Measurements from ENCODE around the gene L3MBTL4.

Gene L3MBTL4

GRCh38 chr18:6018671-6019070 is 396.0 kb downstream of the L3MBTL4 start:
- DNase-seq = no peak

GRCh38 chr18:6017171-6017570 is 397.5 kb downstream of the L3MBTL4 start:
- no peak for DNase-seq

GRCh38 chr18:6015364-6015763 is 399.3 kb downstream of the L3MBTL4 start:
- DNase-seq = no peak

- no peak for DNase-seq
Measured at GRCh38 chr18:6013171-6013810, 401.4 kb downstream of the L3MBTL4 start.

- no peak for DNase-seq
Measured at GRCh38 chr18:6010921-6011320, 403.8 kb downstream of the L3MBTL4 start.

- no peak for DNase-seq
Measured at GRCh38 chr18:6010284-6010683, 404.4 kb downstream of the L3MBTL4 start.

GRCh38 chr18:6009756-6010155 is 405.0 kb downstream of the L3MBTL4 start:
- no peak for DNase-seq

- no peak for DNase-seq
Measured at GRCh38 chr18:6004683-6005082, 410.0 kb downstream of the L3MBTL4 start.

- no peak for DNase-seq
Measured at GRCh38 chr18:6004119-6004518, 410.6 kb downstream of the L3MBTL4 start.

GRCh38 chr18:6001867-6002266 is 412.8 kb downstream of the L3MBTL4 start:
- no peak for DNase-seq

- DNase-seq = no peak
Measured at GRCh38 chr18:5998907-5999306, 415.8 kb downstream of the L3MBTL4 start.

GRCh38 chr18:5998166-5998881 is 416.4 kb downstream of the L3MBTL4 start:
- no peak for DNase-seq

- no peak for DNase-seq
Measured at GRCh38 chr18:5997361-5997760, 417.4 kb downstream of the L3MBTL4 start.

- DNase-seq = no peak
Measured at GRCh38 chr18:5995626-5996025, 419.1 kb downstream of the L3MBTL4 start.

GRCh38 chr18:5993938-5994337 is 420.8 kb downstream of the L3MBTL4 start:
- no peak for DNase-seq

- DNase-seq = no peak
Measured at GRCh38 chr18:5992381-5992780, 422.3 kb downstream of the L3MBTL4 start.

GRCh38 chr18:5987249-5987648 is 427.5 kb downstream of the L3MBTL4 start:
- no peak for DNase-seq

- no peak for DNase-seq
Measured at GRCh38 chr18:5986257-5986931, 428.3 kb downstream of the L3MBTL4 start.

GRCh38 chr18:5984245-5984644 is 430.5 kb downstream of the L3MBTL4 start:
- no peak for DNase-seq

- DNase-seq = no peak
Measured at GRCh38 chr18:5983488-5983887, 431.2 kb downstream of the L3MBTL4 start.

- DNase-seq = no peak
Measured at GRCh38 chr18:5982332-5982731, 432.4 kb downstream of the L3MBTL4 start.

GRCh38 chr18:5980721-5981120 is 434.0 kb downstream of the L3MBTL4 start:
- DNase-seq = no peak

GRCh38 chr18:5979971-5980457 is 434.7 kb downstream of the L3MBTL4 start:
- no peak for DNase-seq

Measured in stimulated activated CD4-positive, alpha-beta T cell treated with anti-CD3 and anti-CD28 coated beads, Interleukin-2, amount 100 ng/mL, for 24 hours (primary cell).